SK-N-SH (cell line): ENCODE results near the gene ATRN. TPM values are rescaled to one million over a fixed set of nuclear protein-coding genes. Genes with fewer than 3 reads are reported as not detected.

Experiments
- CTCF ChIA-PET: fragments of 300-600, 350-600 bp; formaldehyde crosslinking; extraction: SDS; loops from one replicate; lab custom pipeline; 2021; lab: Yijun Ruan, JAX
- POLR2A ChIA-PET: fragments of 350-600 bp; sonication (Branson Sonifier 250); formaldehyde crosslinking; extraction: SDS; loops from one replicate; lab custom pipeline; 2020; ENCODE audit warnings: antibody characterized with exemption, inconsistent platforms; lab: Yijun Ruan, JAX
- DNase-seq: peaks from one replicate; pipeline ENCODE4 v3.0.0; 2012
- H2AFZ ChIP-seq: fragments of 200-600 bp; sonication (generic); 2 replicates; pipeline ENCODE4 v1.8.1; 2016; ENCODE audit warnings: antibody characterized with exemption, mild to moderate bottlenecking, low read depth
- H3F3A ChIP-seq: fragments of 200-600 bp; sonication (generic); replicated peaks from 2 replicates; pipeline ENCODE3; 2016; ENCODE audit warnings: antibody characterized with exemption, mild to moderate bottlenecking; ENCODE audit not compliant: insufficient read depth
- H3K27ac ChIP-seq, 2 experiments: fragments of 200-500 bp in 1 of 2; fragments of 200-600 bp in 1 of 2; sonication (Bioruptor generic) in 1 of 2; sonication (generic), shearing (Covaris generic) in 1 of 2; 2 replicates each; pipeline versions ENCODE4 v1.5.1 to v1.6.1; 2014 to 2016; ENCODE audit warnings: low read depth in 2 of 2, inconsistent platforms in 1 of 2, low read length in 1 of 2, mild to moderate bottlenecking in 1 of 2, mixed read lengths in 1 of 2
- H3K27me3 ChIP-seq: fragments of 200-600 bp; sonication (generic), shearing (Covaris generic); 2 replicates; pipeline ENCODE4 v1.6.1; 2016; ENCODE audit warnings: mixed run types; ENCODE audit not compliant: insufficient read depth
- H3K36me3 ChIP-seq, 2 experiments: fragments of 200-500 bp in 1 of 2; fragments of 200-600 bp in 1 of 2; sonication (Bioruptor generic) in 1 of 2; sonication (generic) in 1 of 2; replicated peaks in 1 of 2; 2 replicates each; pipeline versions ENCODE3 to v1.5.1; 2014 to 2016; ENCODE audit warnings: low read length in 1 of 2, mild to moderate bottlenecking in 1 of 2; ENCODE audit not compliant: insufficient read depth in 2 of 2, control insufficient read depth in 1 of 2
- H3K4me1 ChIP-seq, 2 experiments: fragments of 200-500 bp in 1 of 2; fragments of 200-600 bp in 1 of 2; sonication (Bioruptor generic) in 1 of 2; sonication (generic), shearing (Covaris generic) in 1 of 2; 2 replicates each; pipeline versions ENCODE4 v1.5.1 to v1.6.1; 2014 to 2016; ENCODE audit warnings: low read depth in 1 of 2, low read length in 1 of 2, mixed run types in 1 of 2; ENCODE audit not compliant: insufficient read depth in 2 of 2, control insufficient read depth in 1 of 2
- H3K4me2 ChIP-seq: fragments of 200-600 bp; sonication (generic), shearing (Covaris generic); 2 replicates; pipeline ENCODE4 v1.6.1; 2017; ENCODE audit warnings: mixed run types
- H3K4me3 ChIP-seq, 2 experiments: fragments of 200-500 bp in 1 of 2; fragments of 200-600 bp in 1 of 2; sonication (Bioruptor generic) in 1 of 2; sonication (generic), shearing (Covaris generic) in 1 of 2; 2 replicates each; pipeline versions ENCODE4 v1.5.1 to v1.8.1; 2014 to 2016; ENCODE audit warnings: low read depth in 2 of 2, inconsistent platforms in 1 of 2, low read length in 1 of 2, mild to moderate bottlenecking in 1 of 2, mixed read lengths in 1 of 2, moderate library complexity in 1 of 2
- H3K79me2 ChIP-seq: fragments of 200-600 bp; sonication (generic); 2 replicates; pipeline ENCODE4 v1.8.1; 2017; ENCODE audit warnings: mild to moderate bottlenecking; ENCODE audit not compliant: insufficient read depth
- H3K9ac ChIP-seq: fragments of 200-600 bp; sonication (generic); 2 replicates; pipeline ENCODE4 v1.6.1; 2017; ENCODE audit warnings: mixed run types
- H3K9me2 ChIP-seq: fragments of 200-600 bp; sonication (generic); 2 replicates; pipeline ENCODE4 v1.6.1; 2017; ENCODE audit warnings: mixed run types
- H3K9me3 ChIP-seq: fragments of 200-600 bp; sonication (generic); 2 replicates; pipeline ENCODE4 v1.6.1; 2017; ENCODE audit warnings: mixed run types, mild to moderate bottlenecking, moderate library complexity
- H4K20me1 ChIP-seq: fragments of 200-600 bp; sonication (generic); 2 replicates; pipeline ENCODE4 v1.6.1; 2017; ENCODE audit warnings: mild to moderate bottlenecking, mixed run types; ENCODE audit not compliant: insufficient read depth
- EP300 ChIP-seq, 2 experiments: IDR thresholded peaks; 2 replicates each; pipeline versions ENCODE4 v1.4.0 to v1.6.1; 2012; ENCODE audit warnings: borderline replicate concordance in 1 of 2, low read depth in 1 of 2, low read length in 1 of 2
- FOSL2 ChIP-seq: IDR thresholded peaks from 2 replicates; pipeline ENCODE4 v1.4.0; 2012; ENCODE audit warnings: low read depth, mild to moderate bottlenecking, moderate library complexity, borderline replicate concordance
- FOXJ3 ChIP-seq: sonication (generic); formaldehyde crosslinking; IDR thresholded peaks from 2 replicates; pipeline ENCODE4 v1.5.1; 2020; ENCODE audit warnings: mild to moderate bottlenecking, missing genetic modification reagents
- FOXM1 ChIP-seq: IDR thresholded peaks from 2 replicates; pipeline ENCODE4 v1.4.0; 2012; ENCODE audit warnings: low read depth, mild to moderate bottlenecking
- GABPA ChIP-seq: IDR thresholded peaks from 2 replicates; pipeline ENCODE4 v1.4.0; 2012; ENCODE audit warnings: low read depth, mild to moderate bottlenecking
- GATA2 ChIP-seq: sonication (generic); formaldehyde crosslinking; IDR thresholded peaks from 2 replicates; pipeline ENCODE4 v1.5.0; 2020; ENCODE audit warnings: mild to moderate bottlenecking, missing genetic modification reagents
- MEF2A ChIP-seq: IDR thresholded peaks from 2 replicates; pipeline ENCODE4 v1.4.0; 2012; ENCODE audit warnings: low read depth, borderline replicate concordance
- MXI1 ChIP-seq: IDR thresholded peaks from 2 replicates; pipeline ENCODE4 v1.6.1; 2012; ENCODE audit warnings: mild to moderate bottlenecking, low read depth, low read length, improper control_type of control experiment
- NFIC ChIP-seq: IDR thresholded peaks from 2 replicates; pipeline ENCODE4 v1.4.0; 2012; ENCODE audit warnings: borderline replicate concordance
- POLR2AphosphoS5 ChIP-seq: IDR thresholded peaks from 2 replicates; pipeline ENCODE4 v1.6.1; 2012; ENCODE audit warnings: low read depth, low read length
- RAD21 ChIP-seq: IDR thresholded peaks from 2 replicates; pipeline ENCODE4 v1.6.1; 2012; ENCODE audit warnings: mild to moderate bottlenecking, low read length
- RFX5 ChIP-seq: IDR thresholded peaks from 2 replicates; pipeline ENCODE4 v1.6.1; 2012; ENCODE audit warnings: mild to moderate bottlenecking, improper control_type of control experiment, low read length
- RXRA ChIP-seq: IDR thresholded peaks from 2 replicates; pipeline ENCODE4 v1.4.0; 2012; ENCODE audit warnings: low read depth, mild to moderate bottlenecking, borderline replicate concordance
- TAF1 ChIP-seq: IDR thresholded peaks from 2 replicates; pipeline ENCODE4 v1.6.1; 2012; ENCODE audit warnings: low read depth, mild to moderate bottlenecking, low read length, moderate library complexity, borderline replicate concordance
- TEAD4 ChIP-seq: IDR thresholded peaks from 2 replicates; pipeline ENCODE4 v1.4.0; 2012; ENCODE audit warnings: mild to moderate bottlenecking, borderline replicate concordance; ENCODE audit not compliant: insufficient read depth
- USF1 ChIP-seq: IDR thresholded peaks from 2 replicates; pipeline ENCODE4 v1.4.0; 2012; ENCODE audit warnings: low read depth, borderline replicate concordance
- YY1 ChIP-seq: IDR thresholded peaks from 2 replicates; pipeline ENCODE4 v1.4.0; 2012; ENCODE audit warnings: low read depth, mild to moderate bottlenecking
- WGBS: methylation state at CpG from one replicate; pipeline ENCODE4 v1.1.6; 2017; ENCODE audit warnings: low lambda C conversion rate; 5-methylcytosine and 5-hydroxymethylcytosine counted together
- polyA plus RNA-seq, 3 experiments: library from polyadenylated mRNA; depleted of rRNA; stranded (reverse); fragments of >200 nt; gene quantifications; 2 replicates each; pipeline ENCODE4 v1.2.3, GENCODE V29; 2012
- TF ChIP-seq, protein P1 (sequence below): IDR thresholded peaks from 2 replicates; pipeline ENCODE4 v1.6.1; 2012; ENCODE audit warnings: mild to moderate bottlenecking, low read depth, low read length, moderate library complexity
- TF ChIP-seq, protein P2 (sequence below): fragments of 200-600 bp; sonication (generic); IDR thresholded peaks from 2 replicates; pipeline ENCODE4 v1.6.1; 2017; ENCODE audit warnings: antibody characterized with exemption, mild to moderate bottlenecking, moderate library complexity

ATRN gene
- polyA plus RNA-seq, 1 of the 3 experiments (the other 2 are of a cell fraction), result 33.8 TPM

DNA sequence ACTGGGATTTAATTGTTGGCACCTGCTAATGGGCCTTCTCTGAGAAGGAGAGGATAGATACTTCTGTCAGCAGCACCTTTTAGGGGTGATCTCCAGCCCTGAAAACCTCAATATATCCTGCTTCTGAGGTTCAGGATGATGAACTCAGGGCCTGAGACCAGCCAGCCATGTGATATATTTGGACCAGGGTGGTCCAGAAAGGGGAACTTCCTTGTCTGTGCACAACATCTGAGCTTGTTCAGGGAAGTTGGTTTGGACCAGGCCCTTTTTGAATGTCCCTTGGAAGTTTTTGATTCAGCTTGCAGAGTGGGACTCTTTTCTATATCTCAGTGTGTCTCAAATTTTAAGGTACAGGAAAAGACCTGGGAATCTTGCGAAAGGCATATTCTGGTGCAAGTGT lies 106.5 kb downstream of the ATRN start:
- Histone ChIP-seq H3K4me3 (no peak overlapping the region), H3K9me2 (no peaks in the 10 kb centered on the region), H3K27ac (no peak overlapping the region), H3K79me2 (no peaks in the 10 kb centered on the region), H3F3A (no peaks in the 10 kb centered on the region), H3K4me2 (no peak overlapping the region), H3K27me3 (no peaks in the 10 kb centered on the region), H3K36me3 (peaks cover 13 to 42% of the 10 kb centered on the region in 2 experiments), H4K20me1 (no peaks in the 10 kb centered on the region), H3K9me3 (no peaks in the 10 kb centered on the region), H3K4me1 (no peaks in the 10 kb centered on the region), H2AFZ (no peak overlapping the region), H3K9ac (no peak overlapping the region)
- no peak for DNase-seq
- ChIA-PET CTCF (interaction anchor here (1.0 to 1.1 kb wide), 2 partner anchors 14 to 99 kb away, joined by 3 to 5 read pairs; no protein-coding TSS in a partner anchor), POLR2A (no interaction called here)
- no peak for TF ChIP-seq MEF2A
- no peak for TF ChIP-seq YY1
- TF ChIP-seq EP300 (IDR thresholded peaks at IDR 0.05; ENCODE audit: borderline replicate concordance in 1 of 2, low read depth in 1 of 2, low read length in 1 of 2), result no peak
- TF ChIP-seq POLR2AphosphoS5, result no peak
- TF ChIP-seq NFIC, result no peak
- no peak for TF ChIP-seq USF1
- no peak for TF ChIP-seq RAD21
- no peak for TF ChIP-seq RFX5
- TF ChIP-seq FOXJ3, result no peak
- no peak for TF ChIP-seq TEAD4
- TF ChIP-seq TAF1, result no peak
- TF ChIP-seq MXI1, result no peak
- no peak for TF ChIP-seq FOSL2
- TF ChIP-seq RXRA, result no peak
- TF ChIP-seq, protein P1, sequence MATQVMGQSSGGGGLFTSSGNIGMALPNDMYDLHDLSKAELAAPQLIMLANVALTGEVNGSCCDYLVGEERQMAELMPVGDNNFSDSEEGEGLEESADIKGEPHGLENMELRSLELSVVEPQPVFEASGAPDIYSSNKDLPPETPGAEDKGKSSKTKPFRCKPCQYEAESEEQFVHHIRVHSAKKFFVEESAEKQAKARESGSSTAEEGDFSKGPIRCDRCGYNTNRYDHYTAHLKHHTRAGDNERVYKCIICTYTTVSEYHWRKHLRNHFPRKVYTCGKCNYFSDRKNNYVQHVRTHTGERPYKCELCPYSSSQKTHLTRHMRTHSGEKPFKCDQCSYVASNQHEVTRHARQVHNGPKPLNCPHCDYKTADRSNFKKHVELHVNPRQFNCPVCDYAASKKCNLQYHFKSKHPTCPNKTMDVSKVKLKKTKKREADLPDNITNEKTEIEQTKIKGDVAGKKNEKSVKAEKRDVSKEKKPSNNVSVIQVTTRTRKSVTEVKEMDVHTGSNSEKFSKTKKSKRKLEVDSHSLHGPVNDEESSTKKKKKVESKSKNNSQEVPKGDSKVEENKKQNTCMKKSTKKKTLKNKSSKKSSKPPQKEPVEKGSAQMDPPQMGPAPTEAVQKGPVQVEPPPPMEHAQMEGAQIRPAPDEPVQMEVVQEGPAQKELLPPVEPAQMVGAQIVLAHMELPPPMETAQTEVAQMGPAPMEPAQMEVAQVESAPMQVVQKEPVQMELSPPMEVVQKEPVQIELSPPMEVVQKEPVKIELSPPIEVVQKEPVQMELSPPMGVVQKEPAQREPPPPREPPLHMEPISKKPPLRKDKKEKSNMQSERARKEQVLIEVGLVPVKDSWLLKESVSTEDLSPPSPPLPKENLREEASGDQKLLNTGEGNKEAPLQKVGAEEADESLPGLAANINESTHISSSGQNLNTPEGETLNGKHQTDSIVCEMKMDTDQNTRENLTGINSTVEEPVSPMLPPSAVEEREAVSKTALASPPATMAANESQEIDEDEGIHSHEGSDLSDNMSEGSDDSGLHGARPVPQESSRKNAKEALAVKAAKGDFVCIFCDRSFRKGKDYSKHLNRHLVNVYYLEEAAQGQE, result no peak
- WGBS, result 100% methylated on average over 1 of the region's 1 CpG

GRCh38 chr20:3580412-3580811 lies 109.6 kb downstream of the ATRN start:
- Histone ChIP-seq H3K36me3 (peaks cover 25 to 59% of the 10 kb centered on the region in 2 experiments), H3K4me3 (no peak overlapping the region), H3K4me2 (no peak overlapping the region), H3K9me3 (no peaks in the 10 kb centered on the region), H4K20me1 (no peaks in the 10 kb centered on the region), H3K27ac (no peak overlapping the region), H3K4me1 (no peaks in the 10 kb centered on the region), H3K27me3 (no peaks in the 10 kb centered on the region)
- ChIA-PET POLR2A (no interaction called here), CTCF (interaction anchor here (1.2 to 3.4 kb wide), 3 partner anchors 17 to 131 kb away, joined by 3 to 14 read pairs (median 4); no protein-coding TSS in a partner anchor)
- WGBS, result 94% methylated on average over 3 of the region's 3 CpGs
- TF ChIP-seq TAF1, result no peak
- no peak for TF ChIP-seq MEF2A
- no peak for TF ChIP-seq GATA2 (CRISPR knock-in tag)
- no peak for TF ChIP-seq YY1
- TF ChIP-seq RXRA, result no peak
- no peak for TF ChIP-seq FOSL2
- TF ChIP-seq, protein P2, sequence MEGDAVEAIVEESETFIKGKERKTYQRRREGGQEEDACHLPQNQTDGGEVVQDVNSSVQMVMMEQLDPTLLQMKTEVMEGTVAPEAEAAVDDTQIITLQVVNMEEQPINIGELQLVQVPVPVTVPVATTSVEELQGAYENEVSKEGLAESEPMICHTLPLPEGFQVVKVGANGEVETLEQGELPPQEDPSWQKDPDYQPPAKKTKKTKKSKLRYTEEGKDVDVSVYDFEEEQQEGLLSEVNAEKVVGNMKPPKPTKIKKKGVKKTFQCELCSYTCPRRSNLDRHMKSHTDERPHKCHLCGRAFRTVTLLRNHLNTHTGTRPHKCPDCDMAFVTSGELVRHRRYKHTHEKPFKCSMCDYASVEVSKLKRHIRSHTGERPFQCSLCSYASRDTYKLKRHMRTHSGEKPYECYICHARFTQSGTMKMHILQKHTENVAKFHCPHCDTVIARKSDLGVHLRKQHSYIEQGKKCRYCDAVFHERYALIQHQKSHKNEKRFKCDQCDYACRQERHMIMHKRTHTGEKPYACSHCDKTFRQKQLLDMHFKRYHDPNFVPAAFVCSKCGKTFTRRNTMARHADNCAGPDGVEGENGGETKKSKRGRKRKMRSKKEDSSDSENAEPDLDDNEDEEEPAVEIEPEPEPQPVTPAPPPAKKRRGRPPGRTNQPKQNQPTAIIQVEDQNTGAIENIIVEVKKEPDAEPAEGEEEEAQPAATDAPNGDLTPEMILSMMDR, result no peak
- no peak for TF ChIP-seq FOXM1
- TF ChIP-seq MXI1, result no peak
- no peak for TF ChIP-seq EP300 (IDR thresholded peaks at IDR 0.05; ENCODE audit: borderline replicate concordance in 1 of 2, low read depth in 1 of 2, low read length in 1 of 2)
- no peak for TF ChIP-seq GABPA
- TF ChIP-seq, all 33 proteins: peak for 0
- Histone ChIP-seq H3K9me2 (no peaks in the 10 kb centered on the region), H3F3A (no peaks in the 10 kb centered on the region), H3K79me2 (no peaks in the 10 kb centered on the region), H2AFZ (no peak overlapping the region), H3K9ac (no peak overlapping the region)
- DNase-seq, result no peak
